Heart left ventricle (tissue), 16 donors: ENCODE measurements around the gene TNIK. TPM values are rescaled to one million over a fixed set of nuclear protein-coding genes. Genes with fewer than 3 reads are reported as not detected.

ENCODE experiments used
- ATAC-seq, 4 donors: fragments of 200-7000 bp; cut with Tn5 transposase; one replicate each; pipeline ENCODE4 v1.9.1; 2020 to 2022; ENCODE audit warnings: moderate library complexity in 4 of 4, mild to moderate bottlenecking in 3 of 4, moderate number of reproducible peaks in 1 of 4
- DNase-seq, 5 donors: peaks; one replicate each; pipeline ENCODE4 v3.0.0-alpha.2; 2020
- H3K27ac ChIP-seq, 12 donors: fragments of 200-600 bp; sonication (generic) in 4 of 12; one replicate each; pipeline versions ENCODE4 v1.5.0 to v1.8.0; 2016 to 2022; ENCODE audit warnings: mild to moderate bottlenecking in 2 of 12
- H3K27me3 ChIP-seq, 9 donors: fragments of 200-600 bp; sonication (generic) in 2 of 9; one replicate each; pipeline versions ENCODE4 v1.5.1 to v1.8.0; 2016 to 2022; ENCODE audit warnings: mild to moderate bottlenecking in 3 of 9
- H3K36me3 ChIP-seq, 9 donors: fragments of 200-600 bp; sonication (generic) in 2 of 9; one replicate each; pipeline versions ENCODE4 v1.5.0 to v1.8.0; 2018 to 2022; ENCODE audit warnings: mild to moderate bottlenecking in 2 of 9
- H3K4me1 ChIP-seq, 12 donors: fragments of 200-600 bp; sonication (generic) in 4 of 12; one replicate each; pipeline versions ENCODE4 v1.5.0 to v1.8.0; 2016 to 2022; ENCODE audit warnings: mild to moderate bottlenecking in 3 of 12
- H3K4me3 ChIP-seq, 12 donors: fragments of 200-600 bp; sonication (generic) in 4 of 12; one replicate each; pipeline versions ENCODE4 v1.5.0 to v1.8.0; 2017 to 2022; ENCODE audit warnings: mild to moderate bottlenecking in 9 of 12, moderate library complexity in 4 of 12
- H3K9me3 ChIP-seq, 12 donors: fragments of 200-600 bp; sonication (generic) in 4 of 12; one replicate each; pipeline versions ENCODE4 v1.5.0 to v1.8.0; 2016 to 2022; ENCODE audit warnings: mild to moderate bottlenecking in 1 of 12
- POLR2A ChIP-seq, 2 donors: fragments of 450-650 bp; IDR thresholded peaks; one replicate each; pipeline ENCODE4 v1.6.1; 2017; ENCODE audit warnings: antibody characterized with exemption in 2 of 2, mild to moderate bottlenecking in 2 of 2, moderate library complexity in 2 of 2
- WGBS, 4 donors: extraction: QIAGEN DNeasy Blood & Tissue Kit in 2 of 4; methylation state at CpG; one replicate each; pipeline versions ENCODE4 v1.1.5 to v1.1.7; 2013 to 2018; 5-methylcytosine and 5-hydroxymethylcytosine counted together
- intact Hi-C, 10 donors: fragments of 100-400 bp; cut with DNase I; formaldehyde crosslinking; loops; one replicate each; pipeline versions ENCODE4 v1.11.1 to v1.14.2; 2022
- polyA plus RNA-seq, 2 donors: library from polyadenylated mRNA; stranded (reverse); fragments of 200-250 nt; gene quantifications; one replicate each; pipeline ENCODE4 v1.2.3, GENCODE V29; 2013
- total RNA-seq, 9 donors: library from RNA; depleted of rRNA in 2 of 9; stranded (reverse); fragments of >200 nt in 2 of 9; fragmentation: NEBNext Ultra II Directional in 3 of 9; extraction: Animal tissue kit (Norgen Biotek cat#: 25700) in 3 of 9; gene quantifications; one replicate each; pipeline versions ENCODE4 v1.1.0 to v1.2.4, GENCODE V29; 2016 to 2023
- TF ChIP-seq, protein P1 (sequence below), 12 donors: fragments of 200-600 bp; sonication (generic) in 4 of 12; IDR thresholded peaks; one replicate each; pipeline versions ENCODE4 v1.5.0 to v1.8.0; 2018 to 2022; ENCODE audit warnings: antibody characterized with exemption in 12 of 12, mild to moderate bottlenecking in 5 of 12
- donor health status: ischemic (EF 13 %, LVEDD 7.1; RV severe dilation, severe dysfunction).
- donor health status: healthy with polysubstance abuse.
- donor health status: DM: no; HTN: yes; CAD: no.
- donor health status: DM: no; HTN: no; CAD: no.
- donor health status: ischemic (EF 25% LVEDD 6.9; RV normal size, moderate dysfunction).
- donor health status: ischemic (EF 25% LVEDD 5.7; RV mildly dilated, moderate dysfunction).
- donor health status: healthy.
- donor health status: DM: yes; HTN: yes; CAD: no.
- donor health status: ischemic (EF 35%, LVEDD 5.7; RV mildly dilated, moderate dysfunction).
- donor health status: nonischemic (EF 11% LVEDD 7.7; RV severe dilation, severe dysfunction).
- donor health status: DM: yes; HTN: yes; CAD: no.
- donor health status: PGD.
- donor health status: ischemic (EF 29% LVEDD 5.4; RV normal size, mild dysfunction).
- donor health status: nonischemic (EF 23%, LVEDD 6.1; RV moderate dilation, normal function).

Gene TNIK
- total and polyA plus RNA-seq, 11 donors = 12.3 to 51.6 (median 32.4) TPM

DNA sequence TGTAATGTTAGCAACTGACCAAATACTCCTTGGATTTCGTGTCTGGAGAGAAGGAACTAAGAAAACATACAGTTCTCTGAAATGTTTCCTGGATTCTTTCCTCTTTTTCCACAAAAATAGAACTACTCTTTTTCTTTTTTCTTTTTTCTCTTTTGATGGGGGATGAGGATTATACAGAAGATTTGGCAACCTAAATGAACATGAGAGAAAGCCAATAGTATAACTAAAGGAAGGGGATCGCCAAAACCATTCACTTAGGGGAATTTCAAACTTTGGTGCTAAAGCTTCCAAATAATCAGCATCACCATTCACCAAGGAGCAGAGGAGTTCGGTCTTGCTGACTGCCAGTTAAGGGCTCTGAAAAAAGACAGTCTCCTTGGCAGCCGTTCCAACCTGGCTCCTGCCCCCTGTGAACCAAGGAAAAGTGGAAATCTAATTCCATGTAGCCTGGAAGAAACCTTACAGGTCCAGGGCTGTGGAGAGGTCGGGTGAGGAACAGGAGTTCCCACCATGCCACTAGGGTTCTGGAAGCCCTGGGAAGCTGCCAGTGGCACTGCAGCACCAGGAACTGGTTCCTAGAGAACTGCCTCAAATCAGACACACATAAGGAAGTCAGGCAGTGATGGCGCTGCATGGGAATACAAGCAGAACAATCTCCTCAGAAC is 176.9 kb downstream of the TNIK start:
- H3K27me3 ChIP-seq = no peaks in the 10 kb centered on the region
- peak in 1 of 5 donors; percentile 59 for DNase-seq
- intact Hi-C loops = loop anchor here in 2 of 10 donors (10.0 kb wide), 2 partner anchors 89 to 109 kb away; no protein-coding TSS in a partner anchor
- H3K36me3 ChIP-seq = no peaks in the 10 kb centered on the region
- 46 to 52% (median 50%) methylated on average over 6 of the region's 6 CpGs for WGBS, 4 donors
- peaks cover 0 to 47% (median 30%) of the 10 kb centered on the region in 12 donors for H3K4me1 ChIP-seq
- H3K9me3 ChIP-seq = no peaks in the 10 kb centered on the region
- ATAC-seq = peak in 3 of 4 donors; percentile 25 to 35 (median 27)
- TF ChIP-seq, protein P1, sequence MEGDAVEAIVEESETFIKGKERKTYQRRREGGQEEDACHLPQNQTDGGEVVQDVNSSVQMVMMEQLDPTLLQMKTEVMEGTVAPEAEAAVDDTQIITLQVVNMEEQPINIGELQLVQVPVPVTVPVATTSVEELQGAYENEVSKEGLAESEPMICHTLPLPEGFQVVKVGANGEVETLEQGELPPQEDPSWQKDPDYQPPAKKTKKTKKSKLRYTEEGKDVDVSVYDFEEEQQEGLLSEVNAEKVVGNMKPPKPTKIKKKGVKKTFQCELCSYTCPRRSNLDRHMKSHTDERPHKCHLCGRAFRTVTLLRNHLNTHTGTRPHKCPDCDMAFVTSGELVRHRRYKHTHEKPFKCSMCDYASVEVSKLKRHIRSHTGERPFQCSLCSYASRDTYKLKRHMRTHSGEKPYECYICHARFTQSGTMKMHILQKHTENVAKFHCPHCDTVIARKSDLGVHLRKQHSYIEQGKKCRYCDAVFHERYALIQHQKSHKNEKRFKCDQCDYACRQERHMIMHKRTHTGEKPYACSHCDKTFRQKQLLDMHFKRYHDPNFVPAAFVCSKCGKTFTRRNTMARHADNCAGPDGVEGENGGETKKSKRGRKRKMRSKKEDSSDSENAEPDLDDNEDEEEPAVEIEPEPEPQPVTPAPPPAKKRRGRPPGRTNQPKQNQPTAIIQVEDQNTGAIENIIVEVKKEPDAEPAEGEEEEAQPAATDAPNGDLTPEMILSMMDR (IDR thresholded peaks at IDR 0.05) = no peak
- no peak for TF ChIP-seq POLR2A (IDR thresholded peaks at IDR 0.05)
- no peak overlapping the region for H3K4me3 ChIP-seq
- H3K27ac ChIP-seq = peak overlapping the region in 11 of 12 donors; percentile 15 to 81 (median 60)

DNA sequence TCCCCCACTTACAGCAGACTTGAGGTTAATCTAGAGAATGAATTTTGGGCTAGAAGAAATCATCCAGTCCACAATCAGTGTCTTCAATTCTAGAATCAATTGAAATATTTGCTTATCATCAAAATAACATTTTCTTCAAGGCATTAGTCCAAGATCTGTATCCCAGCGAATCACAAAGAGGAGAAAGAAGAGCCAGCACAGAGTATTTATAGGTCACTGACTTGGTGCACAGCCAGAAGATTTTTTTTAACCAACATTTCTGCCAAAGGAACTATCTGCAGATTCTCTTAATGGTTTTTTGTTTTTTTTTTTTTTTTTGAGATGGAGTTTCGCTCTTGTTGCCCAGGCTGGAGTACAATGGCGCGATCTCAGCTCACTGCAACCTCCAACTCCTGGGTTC is 178.2 kb downstream of the TNIK start:
- no peaks in the 10 kb centered on the region for H3K36me3 ChIP-seq
- H3K9me3 ChIP-seq = no peaks in the 10 kb centered on the region
- WGBS, 4 donors = 12 to 23% (median 20%) methylated on average over 4 of the region's 4 CpGs
- TF ChIP-seq, protein P1 (IDR thresholded peaks at IDR 0.05) = no peak
- TF ChIP-seq POLR2A (IDR thresholded peaks at IDR 0.05) = no peak
- intact Hi-C loops = loop anchor here in 2 of 10 donors (10.0 kb wide), 2 partner anchors 87 to 107 kb away; no protein-coding TSS in a partner anchor
- peak overlapping the region in 11 of 12 donors; percentile 38 to 81 (median 60) for H3K27ac ChIP-seq
- ATAC-seq = peak in 3 of 4 donors; percentile 50 to 67 (median 55)
- H3K27me3 ChIP-seq = no peaks in the 10 kb centered on the region
- DNase-seq = peak in 2 of 5 donors; percentile 38 to 41
- H3K4me1 ChIP-seq = peaks cover 0 to 56% (median 30%) of the 10 kb centered on the region in 12 donors
- peak overlapping the region in 8 of 12 donors; percentile 18 to 45 (median 32) for H3K4me3 ChIP-seq

DNA sequence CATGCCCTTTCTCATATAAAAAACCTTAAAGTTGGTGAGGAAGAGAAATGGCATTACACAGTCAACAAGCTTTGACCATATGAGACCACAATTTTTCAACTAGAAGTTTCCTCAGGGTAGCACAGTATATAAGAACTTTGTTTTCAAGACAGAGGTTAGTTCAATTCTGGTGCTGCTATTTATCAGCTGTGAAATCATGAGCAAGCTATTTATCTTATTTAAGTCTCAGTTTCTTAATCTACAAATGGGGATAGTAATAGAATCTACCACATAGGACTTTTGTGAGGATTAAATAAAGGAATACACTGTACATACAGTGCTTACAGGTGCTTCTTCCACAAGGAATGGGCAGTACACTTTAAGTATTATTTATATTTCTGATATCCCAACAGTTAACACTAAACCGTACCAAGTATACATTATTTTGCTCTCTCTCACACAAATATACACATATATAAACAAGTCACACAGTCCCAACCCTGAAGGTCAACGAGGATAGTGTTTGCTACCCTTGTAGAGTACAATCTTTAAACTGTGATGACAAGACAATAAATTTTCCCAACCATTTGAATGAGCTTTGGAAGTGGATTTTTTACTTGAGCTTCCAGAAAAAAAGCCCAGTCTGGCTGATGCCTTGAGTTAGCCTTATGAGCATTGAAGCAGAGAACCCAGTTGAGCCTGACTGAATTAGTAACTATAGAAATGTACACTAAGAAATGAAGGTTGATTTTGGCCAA is 178.8 kb downstream of the TNIK start:
- DNase-seq (no peak), ATAC-seq (no peak)
- Histone ChIP-seq H3K27me3 (no peaks in the 10 kb centered on the region), H3K27ac (peak overlapping the region in 10 of 12 donors; percentile 13 to 81 (median 66)), H3K9me3 (no peaks in the 10 kb centered on the region), H3K4me3 (peak overlapping the region in 2 of 12 donors; percentile 39 to 45), H3K36me3 (no peaks in the 10 kb centered on the region), H3K4me1 (peaks cover 0 to 51% (median 30%) of the 10 kb centered on the region in 12 donors)
- no peak for TF ChIP-seq POLR2A (IDR thresholded peaks at IDR 0.05)
- TF ChIP-seq, protein P1 (IDR thresholded peaks at IDR 0.05) = no peak
- 65 to 69% (median 65%) methylated on average over 2 of the region's 2 CpGs for WGBS, 4 donors
- intact Hi-C loops = loop anchor here in 2 of 10 donors (10.0 kb wide), 2 partner anchors 87 to 107 kb away; no protein-coding TSS in a partner anchor

DNA sequence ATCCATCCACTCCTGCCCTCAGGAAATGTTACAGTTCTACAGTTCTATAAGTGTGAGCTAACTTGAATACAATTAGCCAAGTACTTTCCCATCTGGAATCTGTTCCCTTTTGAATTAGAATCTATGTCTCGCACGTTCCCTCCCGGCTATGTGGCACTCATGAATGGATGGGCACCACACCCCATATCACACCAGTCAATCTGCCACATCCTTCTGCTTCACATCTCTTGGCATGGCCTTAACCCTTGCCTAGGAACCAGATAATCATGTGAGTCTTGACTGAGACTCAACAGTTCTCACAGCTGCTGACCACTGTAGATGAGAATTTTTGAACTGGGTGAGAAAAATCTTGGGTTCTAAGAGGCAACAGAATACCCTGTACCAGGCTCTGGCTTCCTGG is 180.2 kb downstream of the TNIK start:
- ATAC-seq = no peak
- no peak for DNase-seq
- 55 to 70% (median 58%) methylated on average over 3 of the region's 3 CpGs for WGBS, 4 donors
- Histone ChIP-seq H3K27ac (no peak overlapping the region), H3K36me3 (no peaks in the 10 kb centered on the region), H3K9me3 (peaks cover 0 to 4% (median 0%) of the 10 kb centered on the region in 12 donors), H3K4me3 (no peak overlapping the region), H3K4me1 (peaks cover 0 to 46% (median 27%) of the 10 kb centered on the region in 12 donors), H3K27me3 (no peaks in the 10 kb centered on the region)
- TF ChIP-seq POLR2A (IDR thresholded peaks at IDR 0.05) = no peak
- TF ChIP-seq, protein P1 (IDR thresholded peaks at IDR 0.05) = no peak
- intact Hi-C loops = loop anchor here in 2 of 10 donors (10.0 kb wide), 2 partner anchors 85 to 105 kb away; no protein-coding TSS in a partner anchor
